ENCODE results near the gene TSSK2. TPM values are rescaled to one million over a fixed set of nuclear protein-coding genes. Genes with fewer than 3 reads are reported as not detected.

Gene TSSK2
- total RNA-seq, 2 experiments from 2014 or later = not detected

GRCh38 chr22:19094393-19094997 lies 36.6 kb upstream of the TSSK2 start:
- no peaks in the 10 kb centered on the region for H3K27me3 Mint-ChIP-seq
- no peak overlapping the region for H3K4me3 Mint-ChIP-seq
- no peak for ATAC-seq
- H3K4me1 Mint-ChIP-seq = peaks cover 4% of the 10 kb centered on the region
- no peak for DNase-seq
- CTCF ChIA-PET = no interaction called here
- H3K27ac Mint-ChIP-seq = no peak overlapping the region
- H3K9me3 Mint-ChIP-seq (ENCODE audit: low read depth) = no peaks in the 10 kb centered on the region
- peaks cover 2% of the 10 kb centered on the region for H3K36me3 Mint-ChIP-seq

GRCh38 chr22:19096555-19096954 lies 34.6 kb upstream of the TSSK2 start:
- Mint-ChIP-seq H3K27me3 (no peaks in the 10 kb centered on the region), H3K4me3 (no peak overlapping the region), H3K4me1 (peaks cover 5% of the 10 kb centered on the region), H3K36me3 (peaks cover 5% of the 10 kb centered on the region), H3K9me3 (ENCODE audit: low read depth) (no peaks in the 10 kb centered on the region), H3K27ac (no peak overlapping the region)
- ATAC-seq (no peak), DNase-seq (no peak)
- CTCF ChIA-PET = no interaction called here

GRCh38 chr22:19097518-19097917 lies 33.6 kb upstream of the TSSK2 start:
- Mint-ChIP-seq H3K27ac (no peak overlapping the region), H3K4me1 (peaks cover 5% of the 10 kb centered on the region), H3K36me3 (peaks cover 9% of the 10 kb centered on the region), H3K4me3 (no peak overlapping the region), H3K9me3 (ENCODE audit: low read depth) (no peaks in the 10 kb centered on the region), H3K27me3 (no peaks in the 10 kb centered on the region)
- CTCF ChIA-PET = interaction anchor here (1.1 to 1.2 kb wide), 2 partner anchors 18 to 47 kb away, joined by 3 read pairs; partner anchors contain the start of gene ESS2
- ATAC-seq = no peak
- no peak for DNase-seq

- H3K4me1 Mint-ChIP-seq = peaks cover 4% of the 10 kb centered on the region
- no peak overlapping the region for H3K27ac Mint-ChIP-seq
- CTCF ChIA-PET = interaction anchor here (1.2 kb wide), 1 partner anchor 17 kb away, joined by 3 read pairs; no protein-coding TSS in a partner anchor
- peaks cover 11% of the 10 kb centered on the region for H3K36me3 Mint-ChIP-seq
- no peaks in the 10 kb centered on the region for H3K27me3 Mint-ChIP-seq
- H3K4me3 Mint-ChIP-seq = no peak overlapping the region
- DNase-seq (no peak), ATAC-seq (no peak)
- H3K9me3 Mint-ChIP-seq (ENCODE audit: low read depth) = no peaks in the 10 kb centered on the region
Measured at GRCh38 chr22:19098157-19098556, 33.0 kb upstream of the TSSK2 start.

DNA sequence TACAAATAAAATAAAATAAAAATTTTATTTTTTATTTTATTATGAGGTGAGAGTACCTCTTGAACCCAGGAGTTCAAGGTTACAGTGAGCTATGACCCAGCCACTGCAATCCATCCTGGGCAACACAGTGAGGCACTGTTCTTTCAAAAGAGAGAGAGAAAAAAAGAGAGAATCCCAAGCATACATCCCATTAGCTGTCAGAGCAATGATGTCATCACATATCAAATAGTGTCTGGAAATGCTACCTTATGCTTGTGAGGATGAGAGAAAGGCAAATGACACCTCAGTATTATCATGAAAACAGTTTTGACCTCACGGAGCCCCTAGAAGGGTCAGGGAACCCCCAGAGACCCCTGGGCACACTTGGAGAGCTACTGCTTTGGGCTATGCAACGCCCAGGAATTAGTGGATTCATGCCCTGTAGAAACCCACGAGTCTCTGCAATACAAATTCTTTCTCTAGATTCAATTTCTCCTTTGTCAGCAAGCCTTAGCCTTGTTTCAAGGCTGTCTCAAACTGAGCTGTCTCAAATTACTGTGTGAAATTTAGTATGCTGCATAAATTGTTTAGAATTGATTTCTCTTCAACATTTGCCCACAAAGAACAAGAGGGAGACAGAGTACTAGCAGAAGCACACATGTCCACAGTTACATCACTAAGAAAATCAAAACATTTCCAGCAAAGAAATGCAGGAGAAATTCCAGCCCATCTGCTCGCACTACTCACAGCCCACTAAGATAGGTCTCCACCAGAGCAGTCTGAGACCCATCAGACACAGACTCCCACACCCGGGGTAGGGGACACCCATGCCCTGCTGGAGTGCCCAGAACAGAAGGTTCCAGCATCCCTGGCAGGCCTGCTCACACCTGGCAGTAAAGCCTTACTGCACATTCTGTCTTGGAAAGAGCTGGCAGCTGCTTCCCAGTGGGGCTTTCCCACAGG lies 27.0 kb upstream of the TSSK2 start:
- no peaks in the 10 kb centered on the region for H3K27me3 Mint-ChIP-seq
- no peak overlapping the region for H3K27ac Mint-ChIP-seq
- H3K4me3 Mint-ChIP-seq = no peak overlapping the region
- DNase-seq = no peak
- no peaks in the 10 kb centered on the region for H3K9me3 Mint-ChIP-seq (ENCODE audit: low read depth)
- peaks cover 28% of the 10 kb centered on the region for H3K4me1 Mint-ChIP-seq
- CTCF ChIA-PET = interaction anchor here (1.7 kb wide), 1 partner anchor 40 kb away, joined by 3 read pairs; the partner anchor contains the start of gene ESS2
- H3K36me3 Mint-ChIP-seq = peaks cover 12% of the 10 kb centered on the region
- ATAC-seq = no peak

DNA sequence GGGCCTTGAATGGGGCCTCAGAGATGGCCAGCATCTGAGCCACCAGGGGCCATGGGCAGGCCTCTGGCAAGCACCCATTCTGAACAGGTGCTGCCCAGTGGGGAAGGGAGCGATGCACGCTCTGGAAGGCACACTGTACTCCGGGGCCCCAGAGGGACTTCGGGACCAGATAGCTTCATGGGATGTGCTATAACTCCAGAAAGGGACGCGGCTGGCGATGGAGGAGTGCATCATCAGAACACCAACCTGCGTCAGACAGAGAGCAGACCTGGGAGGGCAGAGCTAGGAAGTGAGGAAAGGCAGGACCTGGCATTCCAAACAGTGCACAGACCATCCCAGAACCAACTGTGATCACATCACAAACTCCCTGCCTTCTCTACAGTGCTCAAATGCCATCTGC lies 25.7 kb upstream of the TSSK2 start:
- Mint-ChIP-seq H3K4me3 (no peak overlapping the region), H3K27ac (no peak overlapping the region), H3K9me3 (ENCODE audit: low read depth) (no peaks in the 10 kb centered on the region), H3K36me3 (peaks cover 10% of the 10 kb centered on the region), H3K4me1 (peaks cover 38% of the 10 kb centered on the region), H3K27me3 (no peaks in the 10 kb centered on the region)
- ATAC-seq (no peak), DNase-seq (no peak)
- CTCF ChIA-PET = interaction anchor here (1.7 kb wide), 1 partner anchor 39 kb away, joined by 3 read pairs; the partner anchor contains the start of gene ESS2

GRCh38 chr22:19105867-19106802 lies 25.0 kb upstream of the TSSK2 start:
- CTCF ChIA-PET = interaction anchor here (1.7 kb wide), 1 partner anchor 38 kb away, joined by 3 read pairs; the partner anchor contains the start of gene ESS2
- no peak overlapping the region for H3K4me3 Mint-ChIP-seq
- H3K4me1 Mint-ChIP-seq = peaks cover 42% of the 10 kb centered on the region
- H3K27me3 Mint-ChIP-seq = no peaks in the 10 kb centered on the region
- H3K27ac Mint-ChIP-seq = peak overlapping the region; percentile 65
- DNase-seq = peak; percentile 54
- H3K9me3 Mint-ChIP-seq (ENCODE audit: low read depth) = no peaks in the 10 kb centered on the region
- ATAC-seq = peak; percentile 41
- peaks cover 9% of the 10 kb centered on the region for H3K36me3 Mint-ChIP-seq

- CTCF ChIA-PET = no interaction called here
- Mint-ChIP-seq H3K27ac (peak overlapping the region; percentile 33), H3K4me3 (no peak overlapping the region), H3K4me1 (peaks cover 46% of the 10 kb centered on the region), H3K36me3 (peaks cover 5% of the 10 kb centered on the region), H3K9me3 (ENCODE audit: low read depth) (no peaks in the 10 kb centered on the region), H3K27me3 (no peaks in the 10 kb centered on the region)
- DNase-seq (no peak), ATAC-seq (no peak)
Measured at GRCh38 chr22:19106886-19107729, 24.0 kb upstream of the TSSK2 start.

DNA sequence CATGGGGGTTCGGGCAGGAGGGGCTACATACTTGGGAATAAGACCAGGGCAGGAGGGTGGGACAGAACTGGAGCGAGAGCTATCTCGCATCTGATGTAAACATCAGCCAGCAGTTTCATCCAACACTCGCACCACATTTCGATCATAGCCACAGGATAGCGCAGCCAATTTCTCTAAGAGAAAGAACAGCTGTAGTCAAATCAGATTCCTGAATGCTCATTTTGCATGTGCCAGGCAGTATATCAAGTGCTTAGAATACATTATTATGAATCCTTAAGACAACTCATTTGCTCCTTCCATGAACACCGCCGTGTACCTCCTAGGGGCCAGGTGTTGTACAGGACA lies 23.4 kb upstream of the TSSK2 start:
- H3K4me3 Mint-ChIP-seq = no peak overlapping the region
- ATAC-seq = no peak
- H3K4me1 Mint-ChIP-seq = peaks cover 48% of the 10 kb centered on the region
- H3K9me3 Mint-ChIP-seq (ENCODE audit: low read depth) = no peaks in the 10 kb centered on the region
- no peaks in the 10 kb centered on the region for H3K27me3 Mint-ChIP-seq
- H3K27ac Mint-ChIP-seq = no peak overlapping the region
- no peak for DNase-seq
- H3K36me3 Mint-ChIP-seq = peaks cover 5% of the 10 kb centered on the region
- CTCF ChIA-PET = no interaction called here

GRCh38 chr22:19108807-19109197 lies 22.3 kb upstream of the TSSK2 start:
- peak overlapping the region; percentile 82 for H3K27ac Mint-ChIP-seq
- H3K9me3 Mint-ChIP-seq (ENCODE audit: low read depth) = no peaks in the 10 kb centered on the region
- CTCF ChIA-PET = no interaction called here
- ATAC-seq (no peak), DNase-seq (no peak)
- peaks cover 51% of the 10 kb centered on the region for H3K4me1 Mint-ChIP-seq
- peaks cover 4% of the 10 kb centered on the region for H3K36me3 Mint-ChIP-seq
- no peak overlapping the region for H3K4me3 Mint-ChIP-seq
- no peaks in the 10 kb centered on the region for H3K27me3 Mint-ChIP-seq

DNA sequence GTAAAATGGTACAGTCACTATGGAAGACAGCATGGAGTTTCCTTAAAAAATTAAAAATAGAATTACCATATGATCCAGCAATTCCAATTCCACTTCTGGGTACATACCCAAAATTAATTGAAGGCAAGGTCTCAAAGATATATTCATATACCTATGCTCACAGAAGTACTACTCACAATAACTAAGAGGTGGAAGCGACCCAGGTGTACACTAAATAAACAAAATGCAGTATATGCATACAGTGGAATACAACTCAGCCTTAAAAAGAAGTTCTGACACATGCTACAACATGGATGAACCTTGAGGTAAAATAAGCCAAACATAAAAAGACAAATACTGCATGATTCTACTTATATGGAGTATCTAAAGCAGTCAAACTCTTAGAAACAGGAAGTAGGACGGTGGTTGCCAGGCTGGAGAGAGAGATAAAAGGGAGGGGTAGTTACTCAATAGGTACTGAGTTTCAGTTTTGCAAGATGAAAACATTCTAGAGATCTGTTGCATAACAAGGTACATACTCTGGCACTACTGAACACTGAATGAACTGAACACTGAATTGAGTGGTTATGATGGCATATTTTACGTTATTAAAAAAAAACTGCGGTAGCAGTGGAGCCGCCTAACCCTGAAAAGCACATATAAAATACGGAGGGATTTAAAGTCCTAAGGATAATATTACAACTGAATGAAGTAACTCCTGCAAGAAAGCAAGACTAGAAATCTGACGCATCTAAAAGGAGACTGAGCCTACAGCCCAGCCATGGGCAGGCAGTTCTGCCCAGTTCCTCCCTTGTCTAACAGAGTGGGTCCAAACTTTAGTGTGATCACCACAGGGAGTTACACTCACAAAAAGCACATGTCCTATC lies 21.7 kb upstream of the TSSK2 start:
- Mint-ChIP-seq H3K4me3 (peak overlapping the region; percentile 68), H3K27ac (peak overlapping the region; percentile 82), H3K27me3 (no peaks in the 10 kb centered on the region), H3K4me1 (peaks cover 51% of the 10 kb centered on the region), H3K36me3 (peaks cover 3% of the 10 kb centered on the region), H3K9me3 (ENCODE audit: low read depth) (no peaks in the 10 kb centered on the region)
- CTCF ChIA-PET = interaction anchor here (0.9 to 1.4 kb wide), 3 partner anchors 35 to 469 kb away, joined by 3 to 4 read pairs (median 3); no protein-coding TSS in a partner anchor
- ATAC-seq = peak; percentile 94
- DNase-seq = peak; percentile 80
